WTC11 (cell line): ENCODE data around the gene CTXN3. TPM values are rescaled to one million over a fixed set of nuclear protein-coding genes. Genes with fewer than 3 reads are reported as not detected.

Experiments used
- ATAC-seq: fragments of 200-7000 bp; cut with Tn5 transposase; 2 replicates; pipeline ENCODE4 v1.10.0; 2021; ENCODE audit warnings: mild to moderate bottlenecking, moderate library complexity
- CTCF ChIA-PET: fragments of 300-600 bp; sonication (Branson Sonifier 250); formaldehyde crosslinking; loops from one replicate; lab custom pipeline; 2021; ENCODE audit warnings: antibody characterized with exemption; lab: Charles Lee
- POLR2A ChIA-PET: fragments of 350-600 bp; sonication (Branson Sonifier 250); formaldehyde crosslinking; loops from one replicate; lab custom pipeline; 2021; ENCODE audit warnings: antibody characterized with exemption; lab: Charles Lee
- DNase-seq: peaks from one replicate; pipeline ENCODE4 v3.0.0; 2021; ENCODE audit warnings: low spot score
- H3K27ac Mint-ChIP-seq: 2 replicates; pipeline ENCODE4 v1.8.0; 2021; ENCODE audit warnings: mixed read lengths
- H3K27me3 Mint-ChIP-seq: 2 replicates; pipeline ENCODE4 v1.8.0; 2021; ENCODE audit warnings: low read depth, mild to moderate bottlenecking, moderate library complexity, mixed read lengths
- H3K36me3 Mint-ChIP-seq: 2 replicates; pipeline ENCODE4 v1.8.0; 2021; ENCODE audit warnings: mixed read lengths
- H3K4me1 Mint-ChIP-seq: 2 replicates; pipeline ENCODE4 v1.8.0; 2022; ENCODE audit warnings: mixed read lengths
- H3K4me3 Mint-ChIP-seq: 2 replicates; pipeline ENCODE4 v1.8.0; 2021; ENCODE audit warnings: mild to moderate bottlenecking, moderate library complexity, mixed read lengths
- H3K9me3 Mint-ChIP-seq: 2 replicates; pipeline ENCODE4 v1.8.0; 2021; ENCODE audit warnings: mixed read lengths
- AFF4 ChIP-seq: sonication (generic); formaldehyde crosslinking; IDR thresholded peaks from 2 replicates; pipeline ENCODE4 v1.8.1; 2023; ENCODE audit warnings: mild to moderate bottlenecking, missing genetic modification reagents, borderline replicate concordance
- ATF1 ChIP-seq: sonication (generic); formaldehyde crosslinking; IDR thresholded peaks from 2 replicates; pipeline ENCODE4 v1.8.1; 2023; ENCODE audit warnings: mild to moderate bottlenecking, moderate library complexity, missing genetic modification reagents
- CREM ChIP-seq: sonication (generic); formaldehyde crosslinking; IDR thresholded peaks from 2 replicates; pipeline ENCODE4 v1.8.1; 2022; ENCODE audit warnings: mild to moderate bottlenecking, missing genetic modification reagents, moderate library complexity
- E2F5 ChIP-seq: sonication (generic); formaldehyde crosslinking; IDR thresholded peaks from 2 replicates; pipeline ENCODE4 v1.8.1; 2022; ENCODE audit warnings: mild to moderate bottlenecking, moderate library complexity, missing genetic modification reagents
- ELF4 ChIP-seq: sonication (generic); formaldehyde crosslinking; IDR thresholded peaks from 2 replicates; pipeline ENCODE4 v1.8.1; 2022; ENCODE audit warnings: low read depth, mild to moderate bottlenecking, moderate library complexity, missing genetic modification reagents
- EMX1 ChIP-seq: fragments of 250-450 bp; sonication (Bioruptor Pico); IDR thresholded peaks from 2 replicates; pipeline ENCODE4 v1.8.0; 2021; ENCODE audit warnings: mild to moderate bottlenecking
- MXD4 ChIP-seq: fragments of 250-450 bp; sonication (Bioruptor Pico); IDR thresholded peaks from 2 replicates; pipeline ENCODE4 v1.8.0; 2021; ENCODE audit warnings: mild to moderate bottlenecking, moderate library complexity, borderline replicate concordance
- NFE2L1 ChIP-seq: sonication (generic); formaldehyde crosslinking; IDR thresholded peaks from 2 replicates; pipeline ENCODE4 v1.8.1; 2023; ENCODE audit warnings: missing genetic modification reagents
- NR1H2 ChIP-seq: sonication (generic); formaldehyde crosslinking; IDR thresholded peaks from 2 replicates; pipeline ENCODE4 v1.9.0; 2021; ENCODE audit warnings: mild to moderate bottlenecking, moderate library complexity, missing genetic modification reagents
- PRRX2 ChIP-seq: fragments of 250-450 bp; sonication (Bioruptor Pico); IDR thresholded peaks from 2 replicates; pipeline ENCODE4 v1.8.0; 2021; ENCODE audit warnings: mild to moderate bottlenecking
- SMAD4 ChIP-seq: sonication (generic); formaldehyde crosslinking; IDR thresholded peaks from 2 replicates; pipeline ENCODE4 v1.8.0; 2022; ENCODE audit warnings: mild to moderate bottlenecking, missing genetic modification reagents
- SP1 ChIP-seq: sonication (generic); formaldehyde crosslinking; conservative IDR thresholded peaks from 2 replicates; pipeline ENCODE4 v1.8.1; 2022; ENCODE audit warnings: missing genetic modification reagents
- TEAD4 ChIP-seq: sonication (generic); formaldehyde crosslinking; IDR thresholded peaks from 2 replicates; pipeline ENCODE4 v1.8.0; 2022; ENCODE audit warnings: mild to moderate bottlenecking, missing genetic modification reagents
- USF2 ChIP-seq: sonication (generic); formaldehyde crosslinking; IDR thresholded peaks from 2 replicates; pipeline ENCODE4 v1.8.1; 2023; ENCODE audit warnings: mild to moderate bottlenecking, missing genetic modification reagents, moderate library complexity
- ZBTB21 ChIP-seq: sonication (generic); formaldehyde crosslinking; IDR thresholded peaks from 2 replicates; pipeline ENCODE4 v1.8.1; 2023; ENCODE audit warnings: mild to moderate bottlenecking, missing genetic modification reagents, borderline replicate concordance
- ZNF423 ChIP-seq: fragments of 250-450 bp; sonication (Bioruptor Pico); IDR thresholded peaks from 2 replicates; pipeline ENCODE4 v2.1.2; 2022; ENCODE audit warnings: mild to moderate bottlenecking, moderate library complexity
- ZNF425 ChIP-seq: fragments of 250-450 bp; sonication (Bioruptor Pico); conservative IDR thresholded peaks from 2 replicates; pipeline ENCODE4 v1.9.0; 2021; ENCODE audit warnings: mild to moderate bottlenecking
- total RNA-seq: library from RNA; stranded (reverse); gene quantifications from 3 replicates; pipeline ENCODE4 v1.2.3, GENCODE V29; 2021
- TF ChIP-seq, protein P1 (sequence below): sonication (generic); formaldehyde crosslinking; IDR thresholded peaks from 2 replicates; pipeline ENCODE4 v1.8.0; 2023; ENCODE audit warnings: missing genetic modification reagents, mild to moderate bottlenecking, borderline replicate concordance
- TF ChIP-seq, protein P2 (sequence below): fragments of 250-450 bp; sonication (Bioruptor Pico); IDR thresholded peaks from 2 replicates; pipeline ENCODE4 v2.1.2; 2022; ENCODE audit warnings: mild to moderate bottlenecking, moderate library complexity

Gene CTXN3
- total RNA-seq, 1 experiment from 2014 or later = not detected

- no peak overlapping the region for H3K27ac Mint-ChIP-seq
- ChIA-PET POLR2A (no interaction called here), CTCF (no interaction called here)
- H3K4me3 Mint-ChIP-seq = no peak overlapping the region
- H3K36me3 Mint-ChIP-seq = no peaks in the 10 kb centered on the region
- H3K9me3 Mint-ChIP-seq = no peaks in the 10 kb centered on the region
- no peaks in the 10 kb centered on the region for H3K4me1 Mint-ChIP-seq
- ATAC-seq (no peak), DNase-seq (no peak)
- no peak for TF ChIP-seq SP1 (CRISPR knock-in tag)
- no peak for TF ChIP-seq SMAD4 (CRISPR knock-in tag)
- no peak for TF ChIP-seq ELF4 (CRISPR knock-in tag)
- TF ChIP-seq NR1H2 (CRISPR knock-in tag) = no peak
- TF ChIP-seq USF2 (CRISPR knock-in tag) = no peak
- TF ChIP-seq NFE2L1 = no peak
- H3K27me3 Mint-ChIP-seq = no peaks in the 10 kb centered on the region
Measured at GRCh38 chr5:127666043-127666716, 17.3 kb downstream of the CTXN3 start.

- Mint-ChIP-seq H3K27ac (no peak overlapping the region), H3K4me1 (no peaks in the 10 kb centered on the region), H3K36me3 (no peaks in the 10 kb centered on the region), H3K4me3 (no peak overlapping the region), H3K27me3 (no peaks in the 10 kb centered on the region), H3K9me3 (no peaks in the 10 kb centered on the region)
- DNase-seq = no peak
- ATAC-seq = no peak
- ChIA-PET CTCF (interaction anchor here (1.2 kb wide), 1 partner anchor 95 kb away, joined by 3 read pairs; no protein-coding TSS in a partner anchor), POLR2A (no interaction called here)
- TF ChIP-seq SMAD4 (CRISPR knock-in tag) (no peak), E2F5 (CRISPR knock-in tag) (no peak), ZNF425 (no peak), AFF4 (CRISPR knock-in tag) (no peak), ZNF423 (CRISPR knock-in tag) (no peak), ZBTB21 (no peak), ATF1 (CRISPR knock-in tag) (no peak), MXD4 (CRISPR knock-in tag) (no peak), EMX1 (no peak), CREM (CRISPR knock-in tag) (no peak), TEAD4 (CRISPR knock-in tag) (no peak), PRRX2 (CRISPR knock-in tag) (no peak)
- TF ChIP-seq, protein P1, sequence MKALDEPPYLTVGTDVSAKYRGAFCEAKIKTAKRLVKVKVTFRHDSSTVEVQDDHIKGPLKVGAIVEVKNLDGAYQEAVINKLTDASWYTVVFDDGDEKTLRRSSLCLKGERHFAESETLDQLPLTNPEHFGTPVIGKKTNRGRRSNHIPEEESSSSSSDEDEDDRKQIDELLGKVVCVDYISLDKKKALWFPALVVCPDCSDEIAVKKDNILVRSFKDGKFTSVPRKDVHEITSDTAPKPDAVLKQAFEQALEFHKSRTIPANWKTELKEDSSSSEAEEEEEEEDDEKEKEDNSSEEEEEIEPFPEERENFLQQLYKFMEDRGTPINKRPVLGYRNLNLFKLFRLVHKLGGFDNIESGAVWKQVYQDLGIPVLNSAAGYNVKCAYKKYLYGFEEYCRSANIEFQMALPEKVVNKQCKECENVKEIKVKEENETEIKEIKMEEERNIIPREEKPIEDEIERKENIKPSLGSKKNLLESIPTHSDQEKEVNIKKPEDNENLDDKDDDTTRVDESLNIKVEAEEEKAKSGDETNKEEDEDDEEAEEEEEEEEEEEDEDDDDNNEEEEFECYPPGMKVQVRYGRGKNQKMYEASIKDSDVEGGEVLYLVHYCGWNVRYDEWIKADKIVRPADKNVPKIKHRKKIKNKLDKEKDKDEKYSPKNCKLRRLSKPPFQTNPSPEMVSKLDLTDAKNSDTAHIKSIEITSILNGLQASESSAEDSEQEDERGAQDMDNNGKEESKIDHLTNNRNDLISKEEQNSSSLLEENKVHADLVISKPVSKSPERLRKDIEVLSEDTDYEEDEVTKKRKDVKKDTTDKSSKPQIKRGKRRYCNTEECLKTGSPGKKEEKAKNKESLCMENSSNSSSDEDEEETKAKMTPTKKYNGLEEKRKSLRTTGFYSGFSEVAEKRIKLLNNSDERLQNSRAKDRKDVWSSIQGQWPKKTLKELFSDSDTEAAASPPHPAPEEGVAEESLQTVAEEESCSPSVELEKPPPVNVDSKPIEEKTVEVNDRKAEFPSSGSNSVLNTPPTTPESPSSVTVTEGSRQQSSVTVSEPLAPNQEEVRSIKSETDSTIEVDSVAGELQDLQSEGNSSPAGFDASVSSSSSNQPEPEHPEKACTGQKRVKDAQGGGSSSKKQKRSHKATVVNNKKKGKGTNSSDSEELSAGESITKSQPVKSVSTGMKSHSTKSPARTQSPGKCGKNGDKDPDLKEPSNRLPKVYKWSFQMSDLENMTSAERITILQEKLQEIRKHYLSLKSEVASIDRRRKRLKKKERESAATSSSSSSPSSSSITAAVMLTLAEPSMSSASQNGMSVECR = no peak
- TF ChIP-seq, protein P2, sequence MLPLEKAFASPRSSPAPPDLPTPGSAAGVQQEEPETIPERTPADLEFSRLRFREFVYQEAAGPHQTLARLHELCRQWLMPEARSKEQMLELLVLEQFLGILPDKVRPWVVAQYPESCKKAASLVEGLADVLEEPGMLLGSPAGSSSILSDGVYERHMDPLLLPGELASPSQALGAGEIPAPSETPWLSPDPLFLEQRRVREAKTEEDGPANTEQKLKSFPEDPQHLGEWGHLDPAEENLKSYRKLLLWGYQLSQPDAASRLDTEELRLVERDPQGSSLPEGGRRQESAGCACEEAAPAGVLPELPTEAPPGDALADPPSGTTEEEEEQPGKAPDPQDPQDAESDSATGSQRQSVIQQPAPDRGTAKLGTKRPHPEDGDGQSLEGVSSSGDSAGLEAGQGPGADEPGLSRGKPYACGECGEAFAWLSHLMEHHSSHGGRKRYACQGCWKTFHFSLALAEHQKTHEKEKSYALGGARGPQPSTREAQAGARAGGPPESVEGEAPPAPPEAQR (CRISPR knock-in tag) = no peak
Measured at GRCh38 chr5:127667926-127668325, 19.0 kb downstream of the CTXN3 start.
